MV-4-11 (cell line): ENCODE data around the gene ASTN2.
"Not testable (repeated sequence)": the region's sequence is repeated elsewhere in the genome, so short reads cannot be mapped to it uniquely, and the experiment has no call there.

Experiments
- DNase-seq: peaks from one replicate; lab custom pipeline; 2025; lab: John Stamatoyannopoulos, UW

ASTN2 gene

GRCh38 chr9:116460026-116460425 lies 954.8 kb downstream of the ASTN2 start:
- DNase-seq, result no peak

GRCh38 chr9:116459576-116459975 lies 955.3 kb downstream of the ASTN2 start:
- DNase-seq, result no peak

- DNase-seq, result no peak
Observed at GRCh38 chr9:116456490-116457088, 958.3 kb downstream of the ASTN2 start.

- DNase-seq, result not testable (repeated sequence)
Observed at GRCh38 chr9:116454539-116454938, 960.3 kb downstream of the ASTN2 start.

GRCh38 chr9:116453785-116454184 lies 961.1 kb downstream of the ASTN2 start:
- DNase-seq, result no peak

- DNase-seq, result no peak
Observed at GRCh38 chr9:116452634-116453033, 962.2 kb downstream of the ASTN2 start.

GRCh38 chr9:116452227-116452626 lies 962.6 kb downstream of the ASTN2 start:
- no peak for DNase-seq

GRCh38 chr9:116451500-116452115 lies 963.2 kb downstream of the ASTN2 start:
- DNase-seq, result no peak

- DNase-seq, result peak; percentile 64
Observed at GRCh38 chr9:116450378-116451139, 964.3 kb downstream of the ASTN2 start.

- no peak for DNase-seq
Observed at GRCh38 chr9:116449949-116450348, 964.9 kb downstream of the ASTN2 start.

GRCh38 chr9:116448431-116448830 lies 966.4 kb downstream of the ASTN2 start:
- no peak for DNase-seq

GRCh38 chr9:116447934-116448333 lies 966.9 kb downstream of the ASTN2 start:
- no peak for DNase-seq

GRCh38 chr9:116442528-116442927 lies 972.3 kb downstream of the ASTN2 start:
- no peak for DNase-seq

- no peak for DNase-seq
Observed at GRCh38 chr9:116437411-116438370, 977.2 kb downstream of the ASTN2 start.

GRCh38 chr9:116436121-116436520 lies 978.7 kb downstream of the ASTN2 start:
- no peak for DNase-seq

GRCh38 chr9:116435706-116436105 lies 979.2 kb downstream of the ASTN2 start:
- no peak for DNase-seq

GRCh38 chr9:116434314-116434713 lies 980.5 kb downstream of the ASTN2 start:
- DNase-seq, result no peak

- no peak for DNase-seq
Observed at GRCh38 chr9:116432051-116432450, 982.8 kb downstream of the ASTN2 start.

GRCh38 chr9:116430849-116431248 lies 984.0 kb downstream of the ASTN2 start:
- no peak for DNase-seq

GRCh38 chr9:116425244-116425643 lies 989.6 kb downstream of the ASTN2 start:
- DNase-seq, result no peak

- DNase-seq, result no peak
Observed at GRCh38 chr9:116423149-116423548, 991.7 kb downstream of the ASTN2 start.
